GM23248 (cell line): Measurements from ENCODE around the gene THSD4. TPM values are rescaled to one million over a fixed set of nuclear protein-coding genes. Genes with fewer than 3 reads are reported as not detected.

Experiments used
- DNase-seq: peaks from one replicate; pipeline ENCODE4 v3.0.0-alpha.2; 2015
- H2AFZ ChIP-seq: fragments of 200-600 bp; sonication (generic); 2 replicates; pipeline ENCODE4 v1.6.1; 2016; ENCODE audit warnings: antibody characterized with exemption
- H3F3A ChIP-seq: fragments of 200-600 bp; sonication (generic); 2 replicates; pipeline ENCODE4 v1.6.1; 2016; ENCODE audit warnings: mild to moderate bottlenecking, antibody characterized with exemption, mixed run types; ENCODE audit not compliant: insufficient read depth
- H3K27ac ChIP-seq: fragments of 200-600 bp; sonication (generic); 2 replicates; pipeline ENCODE4 v1.5.1; 2016; ENCODE audit warnings: mild to moderate bottlenecking
- H3K27me3 ChIP-seq: fragments of 200-600 bp; sonication (generic); replicated peaks from 2 replicates; pipeline ENCODE4 v1.6.1; 2016; ENCODE audit warnings: mild to moderate bottlenecking; ENCODE audit not compliant: insufficient read depth
- H3K36me3 ChIP-seq: fragments of 200-600 bp; sonication (generic); 2 replicates; pipeline ENCODE4 v1.6.1; 2016; ENCODE audit warnings: low read depth, mild to moderate bottlenecking
- H3K4me1 ChIP-seq: fragments of 200-600 bp; sonication (generic); 2 replicates; pipeline ENCODE4 v1.6.1; 2016; ENCODE audit warnings: mild to moderate bottlenecking; ENCODE audit not compliant: insufficient read depth
- H3K4me2 ChIP-seq: fragments of 200-600 bp; sonication (generic); one replicate; pipeline ENCODE4 v1.6.1; 2016; ENCODE audit warnings: mild to moderate bottlenecking; ENCODE audit not compliant: unreplicated experiment
- H3K4me3 ChIP-seq: fragments of 200-600 bp; sonication (generic); 2 replicates; pipeline ENCODE4 v1.5.1; 2016; ENCODE audit warnings: mild to moderate bottlenecking
- H3K79me2 ChIP-seq: fragments of 200-600 bp; sonication (generic); 2 replicates; pipeline ENCODE4 v1.6.1; 2016; ENCODE audit warnings: mild to moderate bottlenecking; ENCODE audit not compliant: insufficient read depth
- H3K9ac ChIP-seq: fragments of 200-600 bp; sonication (generic); 2 replicates; pipeline ENCODE4 v1.6.1; 2016; ENCODE audit warnings: mild to moderate bottlenecking
- H3K9me2 ChIP-seq: fragments of 200-600 bp; sonication (generic); 2 replicates; pipeline ENCODE4 v1.6.1; 2016; ENCODE audit warnings: mixed run types, mild to moderate bottlenecking, moderate library complexity; ENCODE audit not compliant: insufficient read depth
- H3K9me3 ChIP-seq: fragments of 200-600 bp; sonication (generic); one replicate; pipeline ENCODE4 v1.6.1; 2017; ENCODE audit warnings: low read depth
- H4K20me1 ChIP-seq: fragments of 200-600 bp; sonication (generic); 2 replicates; pipeline ENCODE4 v1.6.0; 2016; ENCODE audit not compliant: insufficient read depth
- EZH2 ChIP-seq: fragments of 200-600 bp; sonication (generic); IDR thresholded peaks from 2 replicates; pipeline ENCODE4 v1.6.1; 2018; ENCODE audit warnings: antibody characterized with exemption, mild to moderate bottlenecking; ENCODE audit not compliant: insufficient read depth, poor library complexity, severe bottlenecking
- EZH2phosphoT487 ChIP-seq: fragments of 200-600 bp; sonication (generic); IDR thresholded peaks from 2 replicates; pipeline ENCODE4 v1.6.1; 2018; ENCODE audit warnings: antibody characterized with exemption, moderate library complexity, mild to moderate bottlenecking, low read depth; ENCODE audit not compliant: insufficient read depth
- WGBS, 2 experiments: methylation state at CpG; one replicate each; pipeline ENCODE4 v1.1.6; 2015 to 2017; ENCODE audit warnings: low lambda C conversion rate in 2 of 2, low coverage in 1 of 2; ENCODE audit errors: missing lambda C conversion rate in 2 of 2; 5-methylcytosine and 5-hydroxymethylcytosine counted together
- in situ Hi-C: fragments of 300-500 bp; cut with MboI; formaldehyde crosslinking; loops from 2 replicates; pipeline ENCODE4 v1.15.0; 2020
- polyA plus RNA-seq: library from polyadenylated mRNA; unstranded; fragments of >200 nt; fragmentation: Nextera tagmentation; extraction: Ambion mirVana; gene quantifications from 2 replicates; pipeline ENCODE4 v1.2.1, GENCODE V29; 2016
- total RNA-seq: library from RNA; depleted of rRNA; stranded (reverse); fragments of >200 nt; shearing (Covaris generic); gene quantifications from 2 replicates; pipeline ENCODE4 v1.2.3, GENCODE V29; 2014

Gene THSD4
- total and polyA plus RNA-seq, 2 experiments from 2014 or later, result 14.2 to 58.9 TPM

DNA sequence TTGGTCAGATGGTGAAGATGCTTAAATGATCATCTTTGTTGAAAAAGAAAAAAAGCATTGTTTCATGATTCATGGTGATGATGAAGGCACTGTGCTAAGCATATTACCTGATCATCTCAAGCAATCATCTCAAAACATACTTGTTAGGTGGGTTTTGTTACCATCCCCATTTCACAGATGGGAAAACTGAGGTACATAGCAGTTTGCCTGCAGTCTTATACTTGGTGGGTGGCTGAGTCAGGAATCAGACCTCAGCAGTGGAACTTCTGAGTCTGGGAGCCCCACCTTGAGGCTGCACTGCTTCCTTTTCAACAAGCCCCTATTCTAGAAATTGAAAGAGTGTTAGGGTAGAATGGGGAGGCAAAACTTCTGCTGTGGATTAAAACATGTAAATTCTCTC, 341.1 kb downstream of the THSD4 start:
- Histone ChIP-seq H2AFZ (no peak overlapping the region), H3K4me2 (no peak overlapping the region), H4K20me1 (no peaks in the 10 kb centered on the region), H3F3A (no peaks in the 10 kb centered on the region), H3K9ac (no peak overlapping the region), H3K9me3 (no peaks in the 10 kb centered on the region), H3K27ac (no peak overlapping the region), H3K4me3 (no peak overlapping the region), H3K9me2 (no peaks in the 10 kb centered on the region), H3K27me3 (no peaks in the 10 kb centered on the region), H3K79me2 (no peaks in the 10 kb centered on the region), H3K36me3 (no peaks in the 10 kb centered on the region), H3K4me1 (no peaks in the 10 kb centered on the region)
- TF ChIP-seq EZH2phosphoT487, result no peak
- TF ChIP-seq EZH2, result no peak
- in situ Hi-C loops, result loop anchor here (10.0 to 25.0 kb wide), 3 partner anchors 198 to 706 kb away; no protein-coding TSS in a partner anchor
- DNase-seq, result no peak

- Histone ChIP-seq H3K4me2 (no peak overlapping the region), H2AFZ (no peak overlapping the region), H3K9me2 (no peaks in the 10 kb centered on the region), H3K27me3 (no peaks in the 10 kb centered on the region), H3K79me2 (no peaks in the 10 kb centered on the region), H3K4me3 (no peak overlapping the region), H4K20me1 (no peaks in the 10 kb centered on the region), H3K36me3 (no peaks in the 10 kb centered on the region), H3K27ac (no peak overlapping the region), H3F3A (no peaks in the 10 kb centered on the region), H3K9me3 (no peaks in the 10 kb centered on the region), H3K4me1 (no peaks in the 10 kb centered on the region), H3K9ac (no peak overlapping the region)
- WGBS, 2 experiments, result 85 to 94% methylated on average over 3 of the region's 3 CpGs
- no peak for DNase-seq
- no peak for TF ChIP-seq EZH2
- no peak for TF ChIP-seq EZH2phosphoT487
- in situ Hi-C loops, result loop anchor here (10.0 to 25.0 kb wide), 3 partner anchors 198 to 705 kb away; no protein-coding TSS in a partner anchor
These were observed 341.5 kb downstream of the THSD4 start for GRCh38 chr15:71456811-71457210.

GRCh38 chr15:71458089-71458660, 342.9 kb downstream of the THSD4 start:
- H3K9me2 ChIP-seq, result no peaks in the 10 kb centered on the region
- no peak overlapping the region for H3K4me3 ChIP-seq
- H3K4me1 ChIP-seq, result no peaks in the 10 kb centered on the region
- TF ChIP-seq EZH2 (no peak), EZH2phosphoT487 (no peak)
- no peaks in the 10 kb centered on the region for H3K79me2 ChIP-seq
- no peak overlapping the region for H3K9ac ChIP-seq
- DNase-seq, result no peak
- H3K36me3 ChIP-seq, result no peaks in the 10 kb centered on the region
- no peaks in the 10 kb centered on the region for H3K9me3 ChIP-seq
- in situ Hi-C loops, result loop anchor here (10.0 to 25.0 kb wide), 3 partner anchors 197 to 704 kb away; no protein-coding TSS in a partner anchor
- no peaks in the 10 kb centered on the region for H3K27me3 ChIP-seq
- no peak overlapping the region for H3K27ac ChIP-seq
- H4K20me1 ChIP-seq, result no peaks in the 10 kb centered on the region
- H3F3A ChIP-seq, result 0 out of 2 replicates have a peak, but pooled peaks cover 2% of the 10 kb centered on the region
- WGBS, 2 experiments, result 68 to 71% methylated on average over 2 of the region's 2 CpGs
- H3K4me2 ChIP-seq, result no peak overlapping the region
- H2AFZ ChIP-seq, result no peak overlapping the region

DNA sequence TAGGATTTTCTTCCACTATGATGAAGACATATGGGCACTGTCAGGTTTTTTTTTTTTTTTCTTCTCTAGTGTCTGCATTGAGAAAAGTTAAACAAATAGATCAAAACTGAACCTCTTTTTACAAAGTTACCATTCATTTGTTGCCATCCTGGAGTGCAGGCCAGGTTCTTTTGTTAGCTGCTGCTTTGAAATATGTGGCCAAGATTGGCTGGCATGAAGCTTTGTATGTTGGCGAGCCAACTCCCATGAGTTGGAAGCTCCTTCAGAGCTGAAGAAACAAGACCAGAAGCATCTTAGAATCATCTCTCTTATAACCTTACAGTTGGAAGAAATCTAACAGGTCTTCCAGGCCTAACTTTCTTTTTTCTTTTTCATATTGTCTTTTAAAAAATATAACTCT, 346.5 kb downstream of the THSD4 start:
- H3K79me2 ChIP-seq, result no peaks in the 10 kb centered on the region
- 61 to 66% methylated on average over 1 of the region's 1 CpG for WGBS, 2 experiments
- H3F3A ChIP-seq, result 0 out of 2 replicates have a peak, but pooled peaks cover 4% of the 10 kb centered on the region
- TF ChIP-seq EZH2phosphoT487 (no peak), EZH2 (no peak)
- no peaks in the 10 kb centered on the region for H3K9me3 ChIP-seq
- no peak overlapping the region for H3K9ac ChIP-seq
- H3K4me1 ChIP-seq, result no peaks in the 10 kb centered on the region
- no peaks in the 10 kb centered on the region for H3K36me3 ChIP-seq
- H3K27ac ChIP-seq, result no peak overlapping the region
- DNase-seq, result no peak
- H3K27me3 ChIP-seq, result no peaks in the 10 kb centered on the region
- no peak overlapping the region for H3K4me2 ChIP-seq
- no peaks in the 10 kb centered on the region for H3K9me2 ChIP-seq
- H4K20me1 ChIP-seq, result no peaks in the 10 kb centered on the region
- H3K4me3 ChIP-seq, result no peak overlapping the region
- no peak overlapping the region for H2AFZ ChIP-seq
- in situ Hi-C loops, result loop anchor here (25.0 kb wide), 1 partner anchor 701 kb away; no protein-coding TSS in a partner anchor
